ENCODE measurements around the gene COL4A6. TPM values are rescaled to one million over a fixed set of nuclear protein-coding genes. Genes with fewer than 3 reads are reported as not detected.

COL4A6 gene
- polyA plus RNA-seq, 1 experiment = 20.2 TPM

DNA sequence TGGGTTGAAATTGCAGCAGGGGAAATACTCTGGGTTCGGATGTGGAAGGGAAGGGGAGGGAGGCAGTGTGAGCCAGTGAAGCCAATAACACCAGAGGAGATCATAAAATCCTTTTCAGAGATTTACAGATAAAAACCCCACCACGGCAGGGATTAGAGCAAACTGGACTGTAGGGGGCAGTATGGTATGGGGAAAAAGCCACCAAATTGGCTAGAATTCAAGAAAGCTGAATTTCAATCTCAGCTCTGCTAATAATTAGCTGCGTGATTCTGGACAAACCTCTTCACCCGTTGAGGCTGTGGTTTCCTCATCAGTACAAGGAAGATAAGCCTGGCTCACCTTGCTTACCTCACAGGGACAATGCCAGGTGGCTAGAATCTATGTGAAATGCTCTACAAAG is 238.5 kb downstream of the COL4A6 start:
- DNase-seq (ENCODE audit: low read depth, low spot score) = no peak
- Histone ChIP-seq H3K9me3 (ENCODE audit: control insufficient read depth, insufficient read depth, low read length) (no peaks in the 10 kb centered on the region), H3K4me3 (ENCODE audit: low read depth, low read length) (no peak overlapping the region), H3K27ac (ENCODE audit: low read depth, low read length) (no peak overlapping the region), H3K27me3 (ENCODE audit: control insufficient read depth, insufficient read depth, low read length) (no peaks in the 10 kb centered on the region)
- TF ChIP-seq, protein P1, sequence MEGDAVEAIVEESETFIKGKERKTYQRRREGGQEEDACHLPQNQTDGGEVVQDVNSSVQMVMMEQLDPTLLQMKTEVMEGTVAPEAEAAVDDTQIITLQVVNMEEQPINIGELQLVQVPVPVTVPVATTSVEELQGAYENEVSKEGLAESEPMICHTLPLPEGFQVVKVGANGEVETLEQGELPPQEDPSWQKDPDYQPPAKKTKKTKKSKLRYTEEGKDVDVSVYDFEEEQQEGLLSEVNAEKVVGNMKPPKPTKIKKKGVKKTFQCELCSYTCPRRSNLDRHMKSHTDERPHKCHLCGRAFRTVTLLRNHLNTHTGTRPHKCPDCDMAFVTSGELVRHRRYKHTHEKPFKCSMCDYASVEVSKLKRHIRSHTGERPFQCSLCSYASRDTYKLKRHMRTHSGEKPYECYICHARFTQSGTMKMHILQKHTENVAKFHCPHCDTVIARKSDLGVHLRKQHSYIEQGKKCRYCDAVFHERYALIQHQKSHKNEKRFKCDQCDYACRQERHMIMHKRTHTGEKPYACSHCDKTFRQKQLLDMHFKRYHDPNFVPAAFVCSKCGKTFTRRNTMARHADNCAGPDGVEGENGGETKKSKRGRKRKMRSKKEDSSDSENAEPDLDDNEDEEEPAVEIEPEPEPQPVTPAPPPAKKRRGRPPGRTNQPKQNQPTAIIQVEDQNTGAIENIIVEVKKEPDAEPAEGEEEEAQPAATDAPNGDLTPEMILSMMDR (IDR thresholded peaks at IDR 0.05; ENCODE audit: low read depth, low read length) = peak; percentile 58
- CTCF ChIA-PET = interaction anchor here (0.6 to 2.0 kb wide), 22 partner anchors 9 to 1276 kb away, joined by 3 to 12 read pairs (median 4); no protein-coding TSS in a partner anchor
- POLR2A ChIA-PET = no interaction called here

DNA sequence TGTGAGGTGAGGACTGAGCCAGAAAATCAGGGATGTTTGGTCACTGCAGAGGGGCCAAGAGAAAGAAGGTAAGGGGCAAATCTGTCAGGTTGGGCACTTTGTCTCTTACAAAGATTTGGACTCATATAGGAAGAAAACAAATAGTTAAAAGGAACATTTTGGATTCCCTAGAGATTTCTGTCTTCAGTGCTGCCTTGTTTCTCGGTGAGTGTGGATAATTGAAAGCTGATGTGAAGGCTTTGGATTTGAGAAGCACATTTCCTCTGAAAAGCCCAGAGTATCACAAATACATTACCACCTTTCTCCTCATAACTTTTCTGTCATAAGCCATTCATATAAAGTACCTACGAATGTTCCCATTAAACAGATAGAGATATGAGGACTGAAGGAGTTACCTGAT is 239.2 kb downstream of the COL4A6 start:
- H3K27me3 ChIP-seq (ENCODE audit: control insufficient read depth, insufficient read depth, low read length) = no peaks in the 10 kb centered on the region
- no peak overlapping the region for H3K4me3 ChIP-seq (ENCODE audit: low read depth, low read length)
- TF ChIP-seq, protein P1 (IDR thresholded peaks at IDR 0.05; ENCODE audit: low read depth, low read length) = no peak
- H3K9me3 ChIP-seq (ENCODE audit: control insufficient read depth, insufficient read depth, low read length) = no peaks in the 10 kb centered on the region
- POLR2A ChIA-PET = no interaction called here
- DNase-seq (ENCODE audit: low read depth, low spot score) = no peak
- no peak overlapping the region for H3K27ac ChIP-seq (ENCODE audit: low read depth, low read length)
- CTCF ChIA-PET = interaction anchor here (0.6 to 2.0 kb wide), 7 partner anchors 10 to 289 kb away, joined by 3 to 8 read pairs (median 4); no protein-coding TSS in a partner anchor

DNA sequence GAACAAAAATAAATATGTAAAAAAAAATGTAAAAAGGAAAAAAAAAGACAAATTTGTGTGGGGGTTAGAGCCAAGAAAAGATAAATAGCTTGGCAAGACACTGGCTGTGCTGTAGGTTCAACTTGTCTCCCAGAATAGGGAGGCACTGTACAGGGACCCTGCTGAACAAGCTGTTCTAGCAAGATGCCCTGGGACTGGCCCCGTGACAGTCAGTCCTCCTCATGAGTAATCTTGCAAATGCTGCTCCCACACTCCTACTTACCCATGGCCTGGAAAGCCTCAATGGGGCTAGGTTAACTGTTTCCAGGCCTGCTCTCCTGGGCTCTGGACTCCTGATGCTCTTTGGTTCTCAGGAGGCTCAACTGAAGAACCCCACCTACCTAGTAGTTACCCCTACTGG is 239.8 kb downstream of the COL4A6 start:
- ChIA-PET POLR2A (no interaction called here), CTCF (no interaction called here)
- H3K4me3 ChIP-seq (ENCODE audit: low read depth, low read length) = no peak overlapping the region
- H3K27ac ChIP-seq (ENCODE audit: low read depth, low read length) = no peak overlapping the region
- no peaks in the 10 kb centered on the region for H3K9me3 ChIP-seq (ENCODE audit: control insufficient read depth, insufficient read depth, low read length)
- TF ChIP-seq, protein P1 (IDR thresholded peaks at IDR 0.05; ENCODE audit: low read depth, low read length) = no peak
- no peaks in the 10 kb centered on the region for H3K27me3 ChIP-seq (ENCODE audit: control insufficient read depth, insufficient read depth, low read length)
- DNase-seq (ENCODE audit: low read depth, low spot score) = no peak

DNA sequence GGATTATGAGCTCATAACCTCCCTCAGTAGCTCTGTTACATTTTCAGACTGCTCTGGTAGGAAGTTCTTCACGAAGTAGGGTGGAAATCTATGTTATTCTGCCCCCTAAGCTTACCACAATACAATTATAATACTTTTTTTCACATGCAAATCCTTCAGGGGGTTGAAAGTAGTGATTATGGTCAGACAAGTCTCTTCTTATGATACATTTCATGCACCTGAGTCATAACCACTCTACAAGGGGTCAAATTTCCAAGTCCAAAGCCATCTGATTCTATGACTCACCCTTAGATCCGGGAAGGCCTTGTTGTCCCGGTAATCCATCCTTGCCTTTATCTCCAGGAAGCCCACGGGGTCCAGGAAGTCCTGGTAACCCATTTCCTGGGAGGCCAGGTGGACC is 251.4 kb downstream of the COL4A6 start:
- ChIA-PET CTCF (interaction anchor here (2.3 kb wide), 1 partner anchor 13 kb away, joined by 8 read pairs; no protein-coding TSS in a partner anchor), POLR2A (no interaction called here)
- DNase-seq (ENCODE audit: low read depth, low spot score) = peak; percentile 45
- TF ChIP-seq, protein P1 (IDR thresholded peaks at IDR 0.05; ENCODE audit: low read depth, low read length) = no peak
- H3K27me3 ChIP-seq (ENCODE audit: control insufficient read depth, insufficient read depth, low read length) = no peaks in the 10 kb centered on the region
- no peak overlapping the region for H3K4me3 ChIP-seq (ENCODE audit: low read depth, low read length)
- H3K27ac ChIP-seq (ENCODE audit: low read depth, low read length) = peak overlapping the region; percentile 52
- H3K9me3 ChIP-seq (ENCODE audit: control insufficient read depth, insufficient read depth, low read length) = no peaks in the 10 kb centered on the region

DNA sequence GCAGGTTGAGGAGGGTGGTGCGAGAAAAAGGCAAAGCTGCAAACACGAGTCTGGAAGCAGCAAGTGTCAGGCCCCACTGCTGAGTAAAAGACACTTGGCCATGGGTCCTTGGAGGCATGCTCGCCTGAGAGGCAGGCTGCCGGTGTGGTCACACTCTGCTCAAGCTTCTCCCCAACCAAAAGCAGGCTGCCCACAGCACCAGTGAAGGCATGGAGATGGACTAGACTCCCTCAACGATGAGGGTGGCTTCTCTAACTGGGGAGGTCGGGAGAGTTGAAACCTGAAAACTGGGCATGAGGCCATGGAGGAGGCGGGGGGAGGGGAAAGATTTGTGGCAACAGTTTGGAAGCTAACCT is 260.1 kb downstream of the COL4A6 start:
- H3K9me3 ChIP-seq (ENCODE audit: control insufficient read depth, insufficient read depth, low read length) = no peaks in the 10 kb centered on the region
- DNase-seq (ENCODE audit: low read depth, low spot score) = no peak
- no peak overlapping the region for H3K4me3 ChIP-seq (ENCODE audit: low read depth, low read length)
- H3K27me3 ChIP-seq (ENCODE audit: control insufficient read depth, insufficient read depth, low read length) = no peaks in the 10 kb centered on the region
- POLR2A ChIA-PET = no interaction called here
- TF ChIP-seq, protein P1 (IDR thresholded peaks at IDR 0.05; ENCODE audit: low read depth, low read length) = no peak
- CTCF ChIA-PET = interaction anchor here (0.6 kb wide), 1 partner anchor 12 kb away, joined by 3 read pairs; no protein-coding TSS in a partner anchor
- no peak overlapping the region for H3K27ac ChIP-seq (ENCODE audit: low read depth, low read length)
